Neural progenitor cell (in vitro differentiated cells): ENCODE results near the gene CELSR3.

Source experiments
- EZH2 ChIP-seq: fragments of 200-600 bp; sonication (generic); IDR thresholded peaks from 2 replicates; pipeline ENCODE4 v1.6.1; 2017; ENCODE audit warnings: antibody characterized with exemption, mild to moderate bottlenecking, moderate library complexity
- TF ChIP-seq, protein P1 (sequence below): fragments of 200-600 bp; sonication (generic); IDR thresholded peaks from 2 replicates; pipeline ENCODE4 v1.5.1; 2017; ENCODE audit warnings: antibody characterized with exemption, mild to moderate bottlenecking

DNA sequence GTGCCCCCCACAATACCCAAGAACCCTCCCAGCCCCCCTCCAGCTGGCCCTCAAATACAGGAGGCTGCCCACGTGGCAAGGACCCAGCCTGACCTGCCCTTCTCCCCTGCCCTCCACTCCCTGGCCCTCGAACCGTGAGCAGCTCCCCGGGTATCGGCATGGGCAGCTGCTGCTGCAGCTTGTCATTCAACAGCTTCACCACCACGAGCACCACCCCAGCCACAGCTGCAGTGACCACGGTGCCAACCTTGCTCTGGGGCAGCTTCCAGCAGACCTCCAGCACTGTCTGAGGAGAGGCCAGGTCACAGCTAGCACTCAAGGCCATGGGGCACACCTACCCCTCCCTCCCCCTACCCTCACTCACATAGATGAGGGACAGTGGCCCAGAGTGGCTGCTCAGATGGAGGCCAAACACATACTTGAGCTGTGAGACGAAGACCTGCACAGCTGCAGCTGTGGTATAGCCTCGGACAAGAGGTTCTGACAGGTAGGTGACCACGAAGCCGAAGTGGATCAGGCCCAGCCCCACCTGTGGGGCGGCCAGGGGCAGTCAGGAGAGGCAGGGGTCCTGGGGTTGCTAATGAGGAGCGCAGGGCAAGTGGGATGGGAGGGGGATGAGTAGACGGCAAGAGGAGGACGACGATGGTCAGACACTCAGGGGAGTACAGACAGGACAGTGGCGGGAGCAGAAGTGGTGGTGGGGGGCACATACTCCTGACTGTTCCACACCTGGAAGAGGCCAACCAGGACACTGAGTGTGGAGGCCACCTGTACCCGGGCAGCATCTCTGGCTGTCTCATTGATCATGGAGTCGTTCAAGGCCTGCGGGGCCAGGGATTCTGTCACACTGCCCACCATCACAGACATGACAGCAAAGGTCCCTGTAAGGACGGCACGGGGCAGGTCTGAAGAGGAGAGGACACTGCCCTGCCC, 30.9 kb downstream of the CELSR3 start:
- TF ChIP-seq, protein P1, sequence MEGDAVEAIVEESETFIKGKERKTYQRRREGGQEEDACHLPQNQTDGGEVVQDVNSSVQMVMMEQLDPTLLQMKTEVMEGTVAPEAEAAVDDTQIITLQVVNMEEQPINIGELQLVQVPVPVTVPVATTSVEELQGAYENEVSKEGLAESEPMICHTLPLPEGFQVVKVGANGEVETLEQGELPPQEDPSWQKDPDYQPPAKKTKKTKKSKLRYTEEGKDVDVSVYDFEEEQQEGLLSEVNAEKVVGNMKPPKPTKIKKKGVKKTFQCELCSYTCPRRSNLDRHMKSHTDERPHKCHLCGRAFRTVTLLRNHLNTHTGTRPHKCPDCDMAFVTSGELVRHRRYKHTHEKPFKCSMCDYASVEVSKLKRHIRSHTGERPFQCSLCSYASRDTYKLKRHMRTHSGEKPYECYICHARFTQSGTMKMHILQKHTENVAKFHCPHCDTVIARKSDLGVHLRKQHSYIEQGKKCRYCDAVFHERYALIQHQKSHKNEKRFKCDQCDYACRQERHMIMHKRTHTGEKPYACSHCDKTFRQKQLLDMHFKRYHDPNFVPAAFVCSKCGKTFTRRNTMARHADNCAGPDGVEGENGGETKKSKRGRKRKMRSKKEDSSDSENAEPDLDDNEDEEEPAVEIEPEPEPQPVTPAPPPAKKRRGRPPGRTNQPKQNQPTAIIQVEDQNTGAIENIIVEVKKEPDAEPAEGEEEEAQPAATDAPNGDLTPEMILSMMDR, result no peak
- no peak for TF ChIP-seq EZH2
